Keratinocyte (primary cell): ENCODE results near the gene CFAP54.

ENCODE experiments used
- CTCF ChIP-seq, 3 experiments: IDR thresholded peaks in 1 of 3; conservative IDR thresholded peaks in 1 of 3; optimal IDR thresholded peaks in 1 of 3; 2 replicates in 2 of 3; 3 replicates in 1 of 3; pipeline versions ENCODE3 to v1.5.1; 2011; ENCODE audit warnings: low read length in 3 of 3, mild to moderate bottlenecking in 3 of 3, moderate library complexity in 2 of 3, control low read depth in 1 of 3, inconsistent platforms in 1 of 3; ENCODE audit not compliant: insufficient read depth in 2 of 3; ENCODE audit errors: extremely low read depth in 1 of 3
- EZH2 ChIP-seq: IDR thresholded peaks from one replicate; pipeline ENCODE4 v1.6.1; 2012; ENCODE audit warnings: inconsistent platforms, mild to moderate bottlenecking, low read length, moderate library complexity

DNA sequence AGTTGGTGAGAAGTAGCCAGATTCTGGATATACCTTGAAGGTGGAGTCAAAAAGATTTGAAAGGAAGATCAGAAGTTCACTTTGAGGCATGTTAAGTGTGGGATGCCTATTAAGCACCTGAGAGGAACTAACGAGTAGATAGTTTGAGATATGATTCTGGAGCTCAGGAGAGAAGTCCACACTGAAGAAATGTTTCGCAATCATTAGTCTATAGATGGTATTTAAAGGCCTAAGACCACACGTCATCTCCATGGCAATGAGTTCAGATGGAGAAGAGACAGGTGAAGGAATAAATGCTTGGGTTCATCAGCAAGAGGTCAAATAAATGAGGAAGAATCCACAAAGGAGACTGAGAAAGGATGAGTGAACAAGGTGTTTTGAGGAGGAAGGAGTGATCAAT is 224.8 kb downstream of the CFAP54 start:
- no peak for TF ChIP-seq CTCF (optimal IDR thresholded peaks at IDR 0.05 in 1 of 3, IDR thresholded peaks at IDR 0.05 in 1 of 3, conservative IDR thresholded peaks at IDR 0.05 in 1 of 3; ENCODE audit: extremely low read depth in 1 of 3, insufficient read depth in 2 of 3, low read length in 3 of 3)
- TF ChIP-seq EZH2 = no peak
